CD14-positive monocyte (primary cell): ENCODE data around the gene ULK2. TPM values are rescaled to one million over a fixed set of nuclear protein-coding genes. Genes with fewer than 3 reads are reported as not detected.

ENCODE experiments used
- DNase-seq, 3 donors: peaks; one replicate each; pipeline ENCODE4 v3.0.0-alpha.2; 2011 to 2022
- H2AFZ ChIP-seq: 2 replicates; pipeline ENCODE4 v1.6.0; 2012; ENCODE audit warnings: mild to moderate bottlenecking, low read depth, low read length, inconsistent platforms; ENCODE audit not compliant: insufficient read depth, poor library complexity, severe bottlenecking
- H3K27ac ChIP-seq, 2 donors: 1 replicate in 1 of 2; 2 replicates in 1 of 2; pipeline ENCODE4 v1.5.1; 2012 to 2013; ENCODE audit warnings: low read length in 2 of 2, control low read depth in 1 of 2, inconsistent platforms in 1 of 2, low read depth in 1 of 2, mild to moderate bottlenecking in 1 of 2
- H3K27me3 ChIP-seq, 2 donors: one replicate each; pipeline versions ENCODE4 v1.6.0 to v1.6.1; 2011 to 2013; ENCODE audit warnings: low read length in 2 of 2; ENCODE audit not compliant: control insufficient read depth in 2 of 2, insufficient read depth in 2 of 2
- H3K36me3 ChIP-seq, 2 donors: replicated peaks in 1 of 2; 1 replicate in 1 of 2; 2 replicates in 1 of 2; pipeline versions ENCODE4 v1.5.1 to v1.6.1; 2012 to 2013; ENCODE audit warnings: low read length in 2 of 2, control low read depth in 1 of 2, inconsistent platforms in 1 of 2, mild to moderate bottlenecking in 1 of 2; ENCODE audit not compliant: insufficient read depth in 2 of 2, control insufficient read depth in 1 of 2
- H3K4me1 ChIP-seq, 2 donors: 1 replicate in 1 of 2; 2 replicates in 1 of 2; pipeline versions ENCODE4 v1.5.1 to v1.6.1; 2012 to 2013; ENCODE audit warnings: low read length in 2 of 2, control low read depth in 1 of 2, inconsistent platforms in 1 of 2, mild to moderate bottlenecking in 1 of 2, moderate library complexity in 1 of 2; ENCODE audit not compliant: insufficient read depth in 2 of 2, control insufficient read depth in 1 of 2
- H3K4me2 ChIP-seq: replicated peaks from 2 replicates; pipeline ENCODE3; 2012; ENCODE audit warnings: low read length, moderate library complexity, mild to moderate bottlenecking; ENCODE audit not compliant: poor library complexity, severe bottlenecking; ENCODE audit errors: extremely low read depth
- H3K4me3 ChIP-seq, 3 experiments: fragments of 200-600 bp in 1 of 3; sonication (generic) in 1 of 3; replicated peaks in 1 of 3; 1 replicate in 2 of 3; 2 replicates in 1 of 3; pipeline ENCODE4 v1.5.1; 2011 to 2013; ENCODE audit warnings: low read length in 3 of 3, mild to moderate bottlenecking in 3 of 3, control low read depth in 2 of 3, low read depth in 2 of 3, inconsistent platforms in 1 of 3, moderate library complexity in 1 of 3
- H3K79me2 ChIP-seq: 2 replicates; pipeline ENCODE4 v1.6.0; 2012; ENCODE audit warnings: mild to moderate bottlenecking, control low read depth, inconsistent platforms, low read length, moderate library complexity; ENCODE audit not compliant: insufficient read depth
- H3K9ac ChIP-seq: 2 replicates; pipeline ENCODE4 v1.6.0; 2017; ENCODE audit warnings: low read length, mild to moderate bottlenecking; ENCODE audit not compliant: insufficient read depth, poor library complexity, severe bottlenecking
- H3K9me3 ChIP-seq, 2 donors: replicated peaks in 1 of 2; 1 replicate in 1 of 2; 2 replicates in 1 of 2; pipeline versions ENCODE4 v1.5.1 to v1.6.1; 2012 to 2013; ENCODE audit warnings: low read length in 2 of 2, control low read depth in 1 of 2; ENCODE audit not compliant: control insufficient read depth in 1 of 2, insufficient read depth in 1 of 2
- H4K20me1 ChIP-seq: 2 replicates; pipeline ENCODE4 v1.6.0; 2012; ENCODE audit warnings: mild to moderate bottlenecking, low read length, control low read depth, moderate library complexity; ENCODE audit not compliant: insufficient read depth
- H3K27ac Mint-ChIP-seq, 7 donors: one replicate each; pipeline ENCODE4 v1.8.0; 2020; ENCODE audit warnings: mild to moderate bottlenecking in 7 of 7, mixed read lengths in 7 of 7, moderate library complexity in 6 of 7, inconsistent platforms in 2 of 7
- H3K27me3 Mint-ChIP-seq, 3 donors: one replicate each; pipeline ENCODE4 v1.8.0; 2021 to 2022; ENCODE audit warnings: low read depth in 3 of 3, mild to moderate bottlenecking in 3 of 3, mixed read lengths in 3 of 3, moderate library complexity in 3 of 3, inconsistent platforms in 1 of 3
- H3K36me3 Mint-ChIP-seq, 2 donors: one replicate each; pipeline ENCODE4 v1.8.0; 2020; ENCODE audit warnings: mixed read lengths in 2 of 2, inconsistent platforms in 1 of 2, mild to moderate bottlenecking in 1 of 2
- H3K4me1 Mint-ChIP-seq: one replicate; pipeline ENCODE4 v1.8.0; 2020; ENCODE audit warnings: mild to moderate bottlenecking, mixed read lengths
- H3K4me3 Mint-ChIP-seq, 2 donors: one replicate each; pipeline ENCODE4 v1.8.0; 2020; ENCODE audit warnings: mild to moderate bottlenecking in 2 of 2, mixed read lengths in 2 of 2, moderate library complexity in 1 of 2
- H3K9me3 Mint-ChIP-seq, 7 donors: one replicate each; pipeline ENCODE4 v1.8.0; 2020 to 2022; ENCODE audit warnings: mixed read lengths in 7 of 7, mild to moderate bottlenecking in 6 of 7, moderate library complexity in 6 of 7, inconsistent platforms in 2 of 7
- WGBS: methylation state at CpG from one replicate; pipeline ENCODE4 v1.1.5; 2013; ENCODE audit warnings: missing lambda C conversion rate; ENCODE audit not compliant: insufficient coverage; 5-methylcytosine and 5-hydroxymethylcytosine counted together
- intact Hi-C, 2 donors: fragments of 100-400 bp; cut with micrococcal nuclease; formaldehyde crosslinking; loops; one replicate each; pipeline versions ENCODE4 v1.15.0 to v1.15.1; 2023
- polyA plus RNA-seq, 3 donors: library from polyadenylated mRNA; depleted of rRNA in 1 of 3; unstranded in 2 of 3; stranded (reverse) in 1 of 3; fragments of 300-500 nt in 2 of 3; fragments of >200 nt in 1 of 3; fragmentation: Illumina TruSeq in 2 of 3; gene quantifications; 1 replicate in 2 of 3; 2 replicates in 1 of 3; pipeline ENCODE4 v1.2.3, GENCODE V29; 2012 to 2021
- TF ChIP-seq, protein P1 (sequence below): fragments of 200-600 bp; IDR thresholded peaks from one replicate; pipeline ENCODE4 v1.8.0; 2022; ENCODE audit warnings: antibody characterized with exemption, mild to moderate bottlenecking

ULK2 gene
- polyA plus RNA-seq, 3 donors, result 8.5 to 27.2 (median 12.3) TPM

DNA sequence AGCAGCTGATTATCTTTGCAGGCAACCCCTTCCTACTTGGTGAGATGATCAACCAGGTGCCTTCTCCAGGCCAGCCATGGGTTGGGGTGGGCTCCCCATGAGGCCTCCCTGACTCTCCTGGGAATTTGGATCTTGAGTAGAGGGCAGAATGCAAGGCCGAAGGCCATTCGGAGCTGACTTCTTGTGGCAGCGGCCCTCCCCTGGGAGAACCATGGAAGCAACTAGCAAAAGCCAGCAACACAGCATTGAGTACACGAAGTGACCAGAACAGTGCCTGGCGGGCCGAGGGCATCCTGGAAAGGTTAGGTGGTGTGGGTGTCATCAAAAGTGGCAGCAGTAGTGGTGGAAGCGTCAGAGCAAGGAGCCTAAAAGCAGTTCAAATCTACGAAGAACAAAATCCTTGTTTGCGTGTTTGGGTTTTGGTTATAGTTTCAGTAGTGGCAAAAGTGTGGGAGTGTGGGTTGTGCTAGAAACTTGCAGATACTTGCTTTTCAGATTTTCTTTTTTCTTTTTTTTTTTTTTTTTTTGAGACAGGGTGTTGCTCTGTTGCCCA, 117.6 kb downstream of the ULK2 start:
- Histone ChIP-seq H3K9ac (no peak overlapping the region), H3K4me1 (peaks cover 20 to 22% of the 10 kb centered on the region in 2 donors), H4K20me1 (no peaks in the 10 kb centered on the region), H3K4me3 (no peak overlapping the region), H3K79me2 (no peaks in the 10 kb centered on the region), H2AFZ (no peak overlapping the region), H3K27ac (no peak overlapping the region), H3K27me3 (no peaks in the 10 kb centered on the region), H3K4me2 (no peak overlapping the region), H3K9me3 (no peaks in the 10 kb centered on the region), H3K36me3 (no peaks in the 10 kb centered on the region)
- peaks cover 21% of the 10 kb centered on the region for H3K4me1 Mint-ChIP-seq
- peaks cover 0 to 2% (median 0%) of the 10 kb centered on the region in 7 donors for H3K9me3 Mint-ChIP-seq
- no peak for DNase-seq
- H3K27me3 Mint-ChIP-seq, result peaks cover 2 to 15% (median 3%) of the 10 kb centered on the region in 3 donors
- no peak overlapping the region for H3K27ac Mint-ChIP-seq
- intact Hi-C loops, result loop anchor here in 1 of 2 donors (10.0 kb wide), 1 partner anchor 95 kb away; no protein-coding TSS in a partner anchor
- H3K4me3 Mint-ChIP-seq, result no peak overlapping the region
- no peaks in the 10 kb centered on the region for H3K36me3 Mint-ChIP-seq
- TF ChIP-seq, protein P1, sequence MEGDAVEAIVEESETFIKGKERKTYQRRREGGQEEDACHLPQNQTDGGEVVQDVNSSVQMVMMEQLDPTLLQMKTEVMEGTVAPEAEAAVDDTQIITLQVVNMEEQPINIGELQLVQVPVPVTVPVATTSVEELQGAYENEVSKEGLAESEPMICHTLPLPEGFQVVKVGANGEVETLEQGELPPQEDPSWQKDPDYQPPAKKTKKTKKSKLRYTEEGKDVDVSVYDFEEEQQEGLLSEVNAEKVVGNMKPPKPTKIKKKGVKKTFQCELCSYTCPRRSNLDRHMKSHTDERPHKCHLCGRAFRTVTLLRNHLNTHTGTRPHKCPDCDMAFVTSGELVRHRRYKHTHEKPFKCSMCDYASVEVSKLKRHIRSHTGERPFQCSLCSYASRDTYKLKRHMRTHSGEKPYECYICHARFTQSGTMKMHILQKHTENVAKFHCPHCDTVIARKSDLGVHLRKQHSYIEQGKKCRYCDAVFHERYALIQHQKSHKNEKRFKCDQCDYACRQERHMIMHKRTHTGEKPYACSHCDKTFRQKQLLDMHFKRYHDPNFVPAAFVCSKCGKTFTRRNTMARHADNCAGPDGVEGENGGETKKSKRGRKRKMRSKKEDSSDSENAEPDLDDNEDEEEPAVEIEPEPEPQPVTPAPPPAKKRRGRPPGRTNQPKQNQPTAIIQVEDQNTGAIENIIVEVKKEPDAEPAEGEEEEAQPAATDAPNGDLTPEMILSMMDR, result no peak
- 96% methylated on average over 8 of the region's 9 CpGs for WGBS

DNA sequence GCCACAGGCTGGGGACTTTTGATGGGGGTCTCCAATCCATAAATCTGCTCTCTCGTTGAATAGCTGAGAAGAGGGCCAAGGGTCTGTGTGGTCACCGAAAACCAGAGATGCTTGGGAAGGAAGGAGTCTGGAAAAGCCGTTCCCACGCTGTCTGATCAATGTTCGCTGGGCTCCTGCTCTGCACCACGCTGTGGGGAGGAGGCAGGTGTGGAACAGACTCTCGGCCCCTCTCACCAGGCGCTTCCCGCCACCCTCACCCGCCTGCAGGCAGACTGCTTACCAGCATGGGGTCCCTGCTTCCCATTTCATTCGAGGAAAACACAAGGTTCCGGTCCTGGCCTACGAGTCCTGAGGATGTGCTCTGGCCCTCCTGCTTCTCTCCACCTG, 118.9 kb downstream of the ULK2 start:
- Mint-ChIP-seq H3K27ac (no peak overlapping the region), H3K4me1 (peaks cover 25% of the 10 kb centered on the region), H3K9me3 (peaks cover 0 to 2% (median 0%) of the 10 kb centered on the region in 7 donors), H3K27me3 (peaks cover 3 to 16% (median 6%) of the 10 kb centered on the region in 3 donors), H3K36me3 (no peaks in the 10 kb centered on the region), H3K4me3 (no peak overlapping the region)
- TF ChIP-seq, protein P1, result no peak
- H3K79me2 ChIP-seq, result no peaks in the 10 kb centered on the region
- H3K36me3 ChIP-seq, result no peaks in the 10 kb centered on the region
- H3K4me1 ChIP-seq, result peaks cover 24% of the 10 kb centered on the region in 2 donors
- no peak overlapping the region for H3K27ac ChIP-seq
- H3K4me3 ChIP-seq, result no peak overlapping the region
- H3K9ac ChIP-seq, result no peak overlapping the region
- DNase-seq, result no peak
- no peak overlapping the region for H3K4me2 ChIP-seq
- intact Hi-C loops, result loop anchor here in 1 of 2 donors (5.0 kb wide), 1 partner anchor 46 kb away; no protein-coding TSS in a partner anchor
- H3K27me3 ChIP-seq, result no peaks in the 10 kb centered on the region
- H4K20me1 ChIP-seq, result no peaks in the 10 kb centered on the region
- 85% methylated on average over 7 of the region's 13 CpGs for WGBS
- no peak overlapping the region for H2AFZ ChIP-seq
- H3K9me3 ChIP-seq, result no peaks in the 10 kb centered on the region
